ENCODE measurements around the gene CASP2.

The CASP2 gene

DNA sequence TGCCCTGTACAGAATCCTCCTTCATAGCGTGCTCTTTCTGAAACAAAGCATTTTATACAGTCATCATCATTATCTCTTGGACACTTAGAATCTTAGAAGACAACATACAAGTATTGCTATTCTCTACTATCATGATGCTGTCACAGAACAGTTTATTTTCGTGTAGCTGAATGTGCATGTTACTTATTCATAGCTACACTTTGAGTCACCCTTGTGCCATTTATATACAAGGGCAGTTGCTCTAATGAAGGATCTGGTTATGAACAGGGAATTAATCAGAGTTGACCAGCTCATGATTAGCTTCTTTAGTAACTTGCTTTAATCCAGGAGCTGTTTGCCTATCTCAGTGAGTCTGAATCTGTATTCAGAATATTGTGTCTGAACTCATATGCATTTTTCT is 11.2 kb downstream of the CASP2 start:
- no peak for DNase-seq

DNA sequence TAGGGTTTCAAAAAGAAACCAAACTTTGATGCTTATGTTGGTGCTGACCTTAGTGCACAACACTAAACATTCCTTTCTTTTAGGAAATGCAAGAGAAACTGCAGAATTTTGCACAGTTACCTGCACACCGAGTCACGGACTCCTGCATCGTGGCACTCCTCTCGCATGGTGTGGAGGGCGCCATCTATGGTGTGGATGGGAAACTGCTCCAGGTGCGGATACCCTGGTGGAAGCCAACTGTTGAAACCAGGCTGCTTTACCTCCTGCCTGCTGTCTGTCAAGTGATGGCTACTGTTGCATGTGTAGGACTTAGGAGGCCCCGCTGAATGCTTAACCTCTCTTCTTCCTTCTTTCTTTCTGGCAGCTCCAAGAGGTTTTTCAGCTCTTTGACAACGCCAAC is 11.7 kb downstream of the CASP2 start:
- DNase-seq = no peak

DNA sequence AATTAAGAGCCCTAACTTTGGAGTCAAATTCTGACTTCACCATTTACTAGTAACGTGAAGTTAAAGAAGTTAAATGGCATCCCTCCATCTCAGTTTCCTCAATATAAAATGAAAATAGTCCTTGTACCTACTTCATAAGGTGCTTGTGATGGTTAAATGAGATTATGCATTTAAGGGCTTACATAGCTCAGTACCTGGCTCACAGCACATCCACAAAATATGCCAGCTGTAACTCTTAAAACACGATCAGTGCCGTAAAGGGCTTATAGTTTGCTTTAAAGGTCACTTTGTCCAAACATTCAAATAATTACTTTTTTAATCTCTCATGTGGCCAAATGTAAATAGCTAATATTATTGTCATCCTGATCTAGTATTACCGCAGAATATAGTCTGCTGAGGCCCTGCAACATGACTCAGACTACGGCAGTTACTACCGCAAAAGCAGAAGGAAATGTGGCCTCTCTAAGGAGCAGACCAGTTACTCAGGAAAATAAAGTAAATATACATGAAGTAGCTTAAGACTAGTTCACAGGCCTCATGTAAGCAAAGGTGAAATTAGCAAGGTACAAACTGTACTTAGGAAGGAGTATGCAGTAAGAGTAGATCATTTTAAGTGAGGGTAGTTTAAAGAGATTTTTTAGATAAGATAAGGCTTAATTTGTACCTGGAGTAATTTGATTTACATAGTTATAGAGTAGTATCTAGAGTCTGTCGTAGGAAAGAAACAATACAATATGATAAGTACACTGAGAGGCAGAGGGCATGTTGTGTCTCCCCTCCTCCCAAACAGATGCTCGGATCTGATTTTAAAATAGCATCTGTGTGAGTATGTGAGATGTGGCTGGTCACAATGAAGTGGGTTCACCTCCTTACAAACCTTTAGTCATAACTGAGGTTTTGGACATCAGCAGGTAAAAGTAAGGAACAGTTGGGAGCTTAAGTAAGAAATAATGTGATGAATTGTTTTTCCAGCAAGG is 13.1 kb downstream of the CASP2 start:
- no peak for DNase-seq

DNA sequence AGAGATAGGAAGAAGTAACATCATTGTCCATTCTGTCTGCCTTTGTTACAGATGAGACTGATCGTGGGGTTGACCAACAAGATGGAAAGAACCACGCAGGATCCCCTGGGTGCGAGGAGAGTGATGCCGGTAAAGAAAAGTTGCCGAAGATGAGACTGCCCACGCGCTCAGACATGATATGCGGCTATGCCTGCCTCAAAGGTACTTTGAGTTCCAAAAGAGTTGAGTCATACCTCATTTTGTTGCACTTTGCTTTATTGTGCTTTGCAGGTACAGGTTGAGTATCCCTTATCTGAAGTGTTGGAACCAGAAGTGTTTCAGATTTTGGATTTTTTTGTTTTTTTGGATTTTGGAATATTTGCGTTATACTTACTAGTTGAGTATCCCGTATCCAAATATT is 15.6 kb downstream of the CASP2 start:
- DNase-seq = no peak

DNA sequence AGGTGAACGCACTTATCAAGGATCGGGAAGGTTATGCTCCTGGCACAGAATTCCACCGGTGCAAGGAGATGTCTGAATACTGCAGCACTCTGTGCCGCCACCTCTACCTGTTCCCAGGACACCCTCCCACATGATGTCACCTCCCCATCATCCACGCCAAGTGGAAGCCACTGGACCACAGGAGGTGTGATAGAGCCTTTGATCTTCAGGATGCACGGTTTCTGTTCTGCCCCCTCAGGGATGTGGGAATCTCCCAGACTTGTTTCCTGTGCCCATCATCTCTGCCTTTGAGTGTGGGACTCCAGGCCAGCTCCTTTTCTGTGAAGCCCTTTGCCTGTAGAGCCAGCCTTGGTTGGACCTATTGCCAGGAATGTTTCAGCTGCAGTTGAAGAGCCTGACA is 16.8 kb downstream of the CASP2 start:
- DNase-seq = no peak

DNA sequence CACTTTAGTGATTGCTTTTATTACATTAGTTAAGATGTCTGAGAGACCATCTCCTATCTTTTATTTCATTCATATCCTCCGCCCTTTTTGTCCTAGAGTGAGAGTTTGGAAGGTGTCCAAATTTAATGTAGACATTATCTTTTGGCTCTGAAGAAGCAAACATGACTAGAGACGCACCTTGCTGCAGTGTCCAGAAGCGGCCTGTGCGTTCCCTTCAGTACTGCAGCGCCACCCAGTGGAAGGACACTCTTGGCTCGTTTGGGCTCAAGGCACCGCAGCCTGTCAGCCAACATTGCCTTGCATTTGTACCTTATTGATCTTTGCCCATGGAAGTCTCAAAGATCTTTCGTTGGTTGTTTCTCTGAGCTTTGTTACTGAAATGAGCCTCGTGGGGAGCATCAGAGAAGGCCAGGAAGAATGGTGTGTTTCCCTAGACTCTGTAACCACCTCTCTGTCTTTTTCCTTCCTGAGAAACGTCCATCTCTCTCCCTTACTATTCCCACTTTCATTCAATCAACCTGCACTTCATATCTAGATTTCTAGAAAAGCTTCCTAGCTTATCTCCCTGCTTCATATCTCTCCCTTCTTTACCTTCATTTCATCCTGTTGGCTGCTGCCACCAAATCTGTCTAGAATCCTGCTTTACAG is 17.4 kb downstream of the CASP2 start:
- DNase-seq = no peak

DNA sequence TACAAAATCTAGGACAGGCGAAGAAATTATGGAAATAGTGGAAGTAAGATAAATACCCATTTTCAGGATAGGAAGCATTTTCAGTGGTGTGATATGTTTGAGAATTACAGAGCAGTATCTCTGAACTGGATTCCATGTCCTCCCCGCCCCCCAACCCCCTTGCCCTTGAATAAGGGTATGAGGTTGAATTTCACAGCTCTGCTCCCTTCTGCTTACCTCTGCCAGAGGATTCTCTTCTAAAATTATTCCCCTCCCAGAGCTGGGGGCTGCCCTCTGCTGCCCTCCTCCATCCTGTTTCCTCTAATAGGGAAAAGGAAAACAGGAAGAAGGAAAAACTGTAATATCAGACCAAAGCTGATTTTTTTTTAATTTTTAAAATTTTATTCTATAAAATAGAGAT is 20.5 kb downstream of the CASP2 start:
- no peak for DNase-seq

DNA sequence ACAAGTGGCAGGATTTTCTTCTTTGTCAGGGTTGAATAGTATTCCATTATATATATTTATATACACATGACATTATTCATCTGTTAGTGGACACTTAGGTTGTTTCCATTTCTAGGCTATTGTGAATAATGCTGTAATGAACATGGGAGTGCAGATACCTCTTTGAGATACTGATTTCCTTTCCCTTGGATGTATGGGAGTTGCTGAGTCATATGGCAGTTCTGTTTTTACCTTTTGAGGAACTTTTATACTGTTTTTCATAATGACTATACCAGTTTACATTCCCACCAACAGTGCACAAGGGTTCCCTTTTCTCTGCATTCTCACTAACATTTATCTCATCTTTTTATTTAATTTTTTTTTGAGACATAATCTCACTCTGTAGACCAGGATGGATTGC is 26.0 kb downstream of the CASP2 start:
- no peak for DNase-seq

DNA sequence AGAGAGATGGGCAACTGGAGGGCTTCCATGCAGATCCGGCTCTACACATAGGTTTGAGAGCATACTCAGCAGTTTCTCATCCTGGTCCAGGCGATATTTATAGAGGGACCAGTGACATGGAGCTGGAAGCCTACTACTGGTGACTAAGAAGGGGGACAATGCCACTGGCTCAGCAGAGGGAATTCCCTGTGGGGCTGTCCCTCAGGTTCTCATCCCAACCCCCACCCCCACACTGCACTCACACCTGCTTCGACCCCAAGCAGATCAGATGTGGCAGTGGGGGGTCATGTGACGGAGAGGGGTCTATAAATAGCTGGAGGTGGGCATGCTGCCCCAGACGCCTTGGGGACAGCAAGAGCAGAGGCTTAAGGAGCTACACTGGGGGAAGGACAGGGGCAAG is 27.6 kb downstream of the CASP2 start, which contains the start of gene CLCN1:
Gene CLCN1, plus strand, starts transcription at position 336 of the 400 bp plus-strand sequence. CDS start 102 bp downstream, outside the sequence.
- no peak for DNase-seq

DNA sequence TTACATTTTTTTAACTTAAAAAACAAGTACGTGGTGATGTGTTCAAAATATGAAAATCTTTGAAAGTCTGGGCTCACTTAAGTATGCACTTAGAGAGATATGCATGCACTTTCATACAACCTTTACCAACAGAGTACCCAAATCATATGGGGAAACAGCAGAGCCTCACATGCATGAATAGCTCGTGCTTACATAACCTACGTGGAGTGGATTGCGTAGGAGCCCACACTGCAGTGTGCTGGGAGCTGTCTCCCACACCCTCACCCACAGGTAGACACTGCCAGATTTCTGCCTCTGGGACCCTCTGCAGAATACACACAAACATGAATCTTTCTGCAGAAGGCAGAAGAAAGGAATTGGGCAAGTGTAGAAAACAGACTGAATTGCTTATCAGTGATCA is 28.3 kb downstream of the CASP2 start:
- DNase-seq = no peak

DNA sequence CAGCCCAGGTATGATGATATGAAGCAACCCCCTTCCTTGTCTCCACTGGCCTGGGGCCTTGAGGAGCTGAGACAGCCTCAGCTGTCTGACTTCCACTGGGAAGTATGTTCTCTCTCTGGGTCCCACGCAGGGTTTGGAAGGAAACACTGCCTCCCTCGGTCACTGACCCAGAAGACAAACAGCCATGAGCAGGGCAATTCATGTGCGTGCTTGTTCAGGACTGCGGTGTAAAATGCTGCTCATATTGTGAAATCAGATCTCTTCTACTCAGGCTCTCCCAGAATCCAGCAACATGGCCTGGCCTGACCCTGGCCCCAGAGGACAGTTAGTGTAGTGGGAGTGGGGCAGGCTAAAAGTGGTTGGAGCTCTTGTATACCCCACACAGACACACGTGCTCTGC is 30.5 kb downstream of the CASP2 start:
- no peak for DNase-seq

DNA sequence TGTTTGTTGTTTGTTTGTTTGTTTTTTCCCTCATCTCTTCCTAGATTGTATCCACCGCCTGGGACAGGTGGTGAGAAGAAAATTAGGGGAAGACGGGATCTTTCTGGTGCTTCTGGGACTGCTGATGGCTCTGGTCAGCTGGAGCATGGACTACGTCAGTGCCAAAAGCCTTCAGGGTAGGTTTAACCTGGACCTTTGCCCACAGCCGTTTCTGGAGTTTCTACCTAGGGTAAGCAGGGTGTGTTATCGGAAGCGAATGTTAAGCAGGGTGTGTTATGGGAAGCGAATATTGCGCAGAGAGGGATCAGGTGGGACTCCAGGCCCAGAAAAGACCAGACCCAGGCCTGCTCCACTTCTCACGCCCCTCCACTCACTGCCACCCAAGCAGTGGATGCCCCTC is 32.5 kb downstream of the CASP2 start:
- DNase-seq = no peak

DNA sequence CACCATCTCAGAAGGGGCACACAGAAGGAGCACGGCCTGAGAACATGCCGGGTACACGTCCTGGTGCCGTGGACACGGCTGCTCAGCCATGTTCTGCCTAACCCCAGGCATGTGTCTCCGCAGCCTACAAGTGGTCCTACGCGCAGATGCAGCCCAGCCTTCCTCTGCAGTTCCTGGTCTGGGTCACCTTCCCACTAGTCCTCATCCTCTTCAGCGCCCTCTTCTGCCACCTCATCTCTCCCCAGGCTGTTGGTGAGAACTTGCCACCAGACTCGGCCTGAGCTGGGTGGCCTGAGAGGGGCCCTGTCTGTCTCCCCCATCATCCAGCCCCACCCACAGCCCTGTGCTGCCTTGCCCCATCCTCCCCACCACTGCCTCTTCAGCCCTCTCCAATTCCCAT is 33.1 kb downstream of the CASP2 start:
- DNase-seq = no peak

DNA sequence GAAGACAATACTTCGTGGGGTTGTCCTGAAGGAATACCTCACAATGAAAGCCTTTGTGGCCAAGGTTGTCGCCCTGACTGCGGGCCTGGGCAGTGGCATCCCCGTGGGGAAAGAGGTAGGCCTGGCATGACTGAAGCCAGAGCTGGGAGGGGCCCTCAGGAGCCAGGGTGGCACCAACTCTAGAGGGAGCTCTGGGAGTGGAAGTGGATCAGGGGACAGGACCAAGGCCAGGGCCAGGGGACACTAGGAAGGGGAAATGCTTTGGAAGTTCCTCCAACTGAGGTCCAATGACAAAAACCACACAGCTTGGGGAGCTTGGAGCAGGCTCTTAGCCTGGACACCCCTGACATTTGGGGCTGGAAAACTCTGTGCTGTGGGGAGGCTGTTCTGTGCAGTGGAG is 33.6 kb downstream of the CASP2 start:
- DNase-seq = no peak

DNA sequence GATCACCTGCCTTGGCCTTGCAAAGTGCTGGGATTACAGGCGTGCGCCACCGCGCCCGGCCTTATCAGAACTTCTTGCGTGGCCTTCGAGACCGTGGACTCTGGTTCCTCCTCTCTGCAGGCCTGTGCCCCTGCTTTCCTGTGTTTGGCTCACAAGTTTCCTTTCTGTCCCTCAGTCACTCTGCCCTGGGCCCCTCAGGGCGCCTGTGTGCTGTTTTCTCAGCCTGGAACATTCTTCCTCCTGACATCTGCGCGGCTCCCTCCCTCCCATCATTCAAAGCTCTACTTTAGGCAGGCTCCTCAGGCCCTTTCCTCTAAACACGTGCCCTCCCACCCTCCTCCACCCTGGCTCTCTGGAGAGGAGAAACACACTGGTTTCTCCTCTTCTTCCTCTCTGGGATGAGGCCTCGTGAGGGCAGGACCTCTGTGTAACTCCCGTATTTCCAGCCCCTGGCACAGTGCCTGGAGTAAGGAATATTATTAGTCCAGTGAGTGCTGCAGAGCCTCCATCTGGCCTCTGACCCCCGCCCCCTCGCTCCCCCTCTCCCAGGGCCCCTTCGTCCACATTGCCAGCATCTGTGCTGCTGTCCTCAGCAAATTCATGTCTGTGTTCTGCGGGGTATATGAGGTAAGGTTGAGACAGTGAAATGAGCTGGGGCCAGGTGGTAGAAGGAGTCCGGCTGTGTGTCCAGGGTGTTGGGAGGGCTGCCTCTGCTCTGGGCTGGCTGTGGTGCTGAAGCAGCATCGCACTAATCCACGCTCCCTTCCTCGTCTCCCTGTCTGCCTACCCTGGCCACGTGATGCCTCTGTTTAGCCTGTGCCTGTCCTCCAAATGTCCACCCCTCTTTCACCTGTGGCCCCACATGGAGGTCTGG is 34.8 kb downstream of the CASP2 start:
- DNase-seq = no peak

DNA sequence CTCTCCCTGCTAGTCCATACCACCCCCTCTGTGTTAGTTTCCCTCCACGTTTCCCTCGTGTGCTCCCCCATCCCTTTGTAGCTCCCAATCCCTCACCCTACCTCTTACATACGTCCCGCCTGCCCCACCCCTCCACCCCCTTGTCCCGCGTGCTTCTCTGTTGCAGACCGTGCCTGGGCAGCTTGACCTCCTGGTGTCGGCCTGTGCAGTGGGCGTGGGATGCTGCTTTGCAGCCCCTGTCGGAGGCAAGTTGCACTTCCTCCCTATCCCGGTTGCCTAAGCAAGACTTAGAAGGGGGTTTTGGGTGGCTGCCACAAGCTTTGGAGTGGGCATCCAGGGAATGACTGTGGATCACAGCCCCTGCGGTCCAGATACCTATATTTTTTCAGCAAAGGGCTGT is 35.5 kb downstream of the CASP2 start:
- no peak for DNase-seq

DNA sequence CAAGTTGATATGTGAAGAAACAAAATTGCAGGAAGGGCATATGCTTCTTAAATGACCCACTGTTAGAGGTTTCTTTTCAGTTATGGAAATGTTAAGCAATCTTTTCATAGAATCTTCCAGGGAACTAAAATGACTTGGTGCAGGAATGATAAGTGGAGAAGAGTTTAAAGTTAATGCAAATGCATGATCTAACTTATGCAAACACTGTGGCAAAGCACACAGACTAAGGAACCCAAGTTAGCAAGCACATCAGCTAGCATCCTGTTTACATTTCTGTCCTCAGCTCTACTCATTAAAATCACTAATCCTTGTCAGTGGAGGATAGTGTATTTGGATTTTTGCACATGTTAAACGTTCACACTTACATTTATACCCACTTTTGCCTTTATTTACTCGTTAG is 37.1 kb downstream of the CASP2 start:
- DNase-seq = no peak

DNA sequence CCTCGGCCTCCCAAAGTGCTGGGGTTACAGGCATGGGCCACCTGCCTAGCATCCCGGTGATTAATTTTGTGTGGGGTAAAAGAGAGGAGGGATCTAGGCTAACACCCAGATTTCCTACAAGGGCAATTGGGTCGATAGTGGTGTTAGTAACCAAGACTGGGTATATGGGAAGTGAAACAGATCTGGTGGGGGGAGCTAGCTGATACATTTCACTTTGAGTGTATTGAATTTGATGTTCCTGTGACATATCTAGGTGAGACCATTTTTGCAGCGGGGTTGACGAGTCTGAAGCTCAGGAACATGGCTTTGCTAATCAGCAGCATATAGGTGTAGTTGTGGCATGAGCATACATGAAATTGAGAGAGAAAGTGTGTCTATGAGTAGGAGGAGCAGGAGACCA is 39.8 kb downstream of the CASP2 start:
- no peak for DNase-seq

DNA sequence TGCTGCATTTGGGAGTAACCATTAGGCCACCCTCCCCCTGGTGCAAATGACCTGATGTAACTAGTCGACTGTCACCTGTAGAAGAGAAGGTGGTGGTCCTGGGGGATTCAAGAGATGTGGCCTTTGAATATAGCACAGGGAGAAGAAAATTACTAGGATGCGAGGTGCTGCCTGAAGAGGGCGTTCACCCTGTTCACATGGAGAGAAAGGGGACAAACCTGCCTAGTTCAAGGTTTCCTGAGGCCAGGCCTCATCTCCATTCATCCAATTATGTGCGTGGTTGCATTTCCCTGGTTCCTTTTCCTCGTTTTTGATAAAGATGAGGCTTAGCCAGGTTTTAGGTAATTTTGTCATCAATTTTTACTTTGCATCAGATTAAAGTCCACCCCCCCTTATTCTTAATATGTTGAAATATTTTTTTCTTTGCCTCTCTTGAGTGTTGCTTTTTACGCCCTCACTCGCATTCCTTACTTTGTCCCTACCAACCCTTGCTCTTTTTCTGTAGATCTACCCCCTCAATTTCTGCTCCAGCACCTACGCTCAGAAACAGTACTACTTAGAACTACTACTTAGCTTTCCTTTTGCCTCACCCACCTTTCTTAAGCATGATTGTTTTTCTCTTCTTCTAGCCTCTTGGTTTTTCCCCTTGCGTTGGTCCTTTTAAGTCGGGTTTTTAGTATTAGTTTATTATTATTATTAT is 41.5 kb downstream of the CASP2 start:
- no peak for DNase-seq

DNA sequence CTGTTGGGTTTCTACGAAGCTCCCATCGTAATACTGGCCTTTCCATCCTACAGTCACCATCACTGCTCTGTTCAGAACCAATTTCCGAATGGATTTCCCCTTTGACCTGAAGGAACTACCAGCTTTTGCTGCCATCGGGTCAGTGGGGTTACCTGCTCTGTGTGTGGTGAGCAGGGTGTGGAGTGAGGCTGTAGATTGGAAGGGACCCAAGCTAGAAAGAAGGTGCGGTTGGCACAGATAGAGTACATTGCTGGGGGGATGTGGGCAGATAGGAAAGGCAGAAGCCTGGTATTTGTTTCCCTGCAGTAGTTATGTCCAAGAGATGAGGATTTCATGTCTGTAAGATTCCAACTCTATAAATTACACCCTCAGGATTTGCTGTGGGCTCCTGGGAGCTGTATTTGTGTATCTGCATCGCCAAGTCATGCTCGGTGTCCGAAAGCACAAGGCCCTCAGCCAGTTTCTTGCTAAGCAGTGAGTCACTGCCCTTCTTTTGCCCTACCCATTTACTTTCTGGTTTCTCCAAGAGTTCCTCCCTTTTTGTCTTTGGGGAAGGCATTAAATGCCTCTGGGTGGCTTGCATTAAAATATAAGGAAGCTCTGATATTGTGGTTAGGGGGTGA is 43.1 kb downstream of the CASP2 start:
- peak; percentile 26 for DNase-seq

DNA sequence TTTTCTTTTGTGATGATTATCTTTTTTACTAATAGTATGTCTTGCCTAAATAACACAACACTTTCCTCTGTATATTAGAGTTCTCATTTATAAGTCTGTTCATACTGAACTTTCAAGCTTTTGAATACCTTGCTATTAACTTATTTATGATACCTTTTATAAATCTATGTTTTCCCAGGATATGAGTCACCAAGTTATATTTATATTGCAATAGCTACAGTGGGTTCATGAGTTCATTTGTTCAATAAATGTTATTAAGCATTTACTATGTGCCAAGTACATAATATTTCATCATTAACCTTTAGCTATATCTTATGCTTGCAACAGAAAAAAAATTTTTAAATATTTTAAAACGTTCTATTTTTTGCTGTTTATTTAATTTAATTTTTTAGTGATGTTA is 46.1 kb downstream of the CASP2 start:
- no peak for DNase-seq

DNA sequence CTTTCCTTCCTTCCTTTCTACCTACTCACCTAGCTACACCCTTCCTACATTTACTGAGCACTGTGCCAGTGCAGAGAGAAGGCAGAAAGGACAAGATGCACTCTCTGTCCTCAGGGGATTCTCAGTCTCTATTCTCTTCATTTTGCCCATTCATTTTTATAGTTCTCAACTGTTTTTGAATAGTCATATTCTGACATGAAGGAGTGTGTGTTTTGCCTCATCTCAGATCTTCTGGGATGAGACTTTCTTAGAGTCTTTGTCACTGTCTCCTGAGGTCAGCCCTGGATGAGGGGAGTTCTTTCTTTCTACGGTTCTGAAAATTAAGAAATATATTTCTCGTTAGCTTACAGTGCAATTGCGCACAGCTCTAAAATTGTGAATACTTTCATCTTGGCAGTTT is 49.1 kb downstream of the CASP2 start:
- DNase-seq = no peak
